RWPE2 (cell line): ENCODE results near the gene NLK.

Source experiments
- ATAC-seq: fragments of 200-7000 bp; cut with Tn5 transposase; 3 replicates; pipeline ENCODE4 v1.9.1; 2021; ENCODE audit warnings: low read depth
- DNase-seq: peaks from one replicate; pipeline ENCODE4 v3.0.0-alpha.2; 2020; ENCODE audit warnings: low spot score
- H3K27ac ChIP-seq: fragments of 450-650 bp; 2 replicates; pipeline ENCODE4 v1.5.1; 2017; ENCODE audit warnings: mild to moderate bottlenecking; ENCODE audit not compliant: poor library complexity, severe bottlenecking
- H3K27me3 ChIP-seq: fragments of 250-450 bp; sonication (Bioruptor Pico); 2 replicates; pipeline ENCODE4 v1.5.1; 2021; ENCODE audit warnings: mild to moderate bottlenecking, moderate library complexity; ENCODE audit not compliant: insufficient read depth, poor library complexity, severe bottlenecking
- H3K36me3 ChIP-seq: fragments of 250-450 bp; sonication (Bioruptor Pico); 2 replicates; pipeline ENCODE4 v1.5.1; 2020; ENCODE audit warnings: low read depth, mild to moderate bottlenecking, moderate library complexity
- H3K4me1 ChIP-seq: fragments of 250-450 bp; sonication (Bioruptor Pico); 2 replicates; pipeline ENCODE4 v1.5.1; 2021; ENCODE audit warnings: mild to moderate bottlenecking, moderate library complexity; ENCODE audit not compliant: insufficient read depth, poor library complexity, severe bottlenecking
- H3K4me3 ChIP-seq: fragments of 250-450 bp; sonication (Bioruptor Pico); 2 replicates; pipeline ENCODE4 v1.5.1; 2021; ENCODE audit warnings: mild to moderate bottlenecking, moderate library complexity; ENCODE audit not compliant: severe bottlenecking
- H3K9me3 ChIP-seq: fragments of 250-450 bp; sonication (Bioruptor Pico); 2 replicates; pipeline ENCODE4 v1.5.1; 2021; ENCODE audit warnings: mild to moderate bottlenecking, moderate library complexity; ENCODE audit not compliant: severe bottlenecking
- TF ChIP-seq, protein P1 (sequence below): fragments of 450-650 bp; IDR thresholded peaks from one replicate; pipeline ENCODE4 v1.5.1; 2017; ENCODE audit warnings: mild to moderate bottlenecking, moderate library complexity; ENCODE audit not compliant: poor library complexity, severe bottlenecking

The NLK gene

DNA sequence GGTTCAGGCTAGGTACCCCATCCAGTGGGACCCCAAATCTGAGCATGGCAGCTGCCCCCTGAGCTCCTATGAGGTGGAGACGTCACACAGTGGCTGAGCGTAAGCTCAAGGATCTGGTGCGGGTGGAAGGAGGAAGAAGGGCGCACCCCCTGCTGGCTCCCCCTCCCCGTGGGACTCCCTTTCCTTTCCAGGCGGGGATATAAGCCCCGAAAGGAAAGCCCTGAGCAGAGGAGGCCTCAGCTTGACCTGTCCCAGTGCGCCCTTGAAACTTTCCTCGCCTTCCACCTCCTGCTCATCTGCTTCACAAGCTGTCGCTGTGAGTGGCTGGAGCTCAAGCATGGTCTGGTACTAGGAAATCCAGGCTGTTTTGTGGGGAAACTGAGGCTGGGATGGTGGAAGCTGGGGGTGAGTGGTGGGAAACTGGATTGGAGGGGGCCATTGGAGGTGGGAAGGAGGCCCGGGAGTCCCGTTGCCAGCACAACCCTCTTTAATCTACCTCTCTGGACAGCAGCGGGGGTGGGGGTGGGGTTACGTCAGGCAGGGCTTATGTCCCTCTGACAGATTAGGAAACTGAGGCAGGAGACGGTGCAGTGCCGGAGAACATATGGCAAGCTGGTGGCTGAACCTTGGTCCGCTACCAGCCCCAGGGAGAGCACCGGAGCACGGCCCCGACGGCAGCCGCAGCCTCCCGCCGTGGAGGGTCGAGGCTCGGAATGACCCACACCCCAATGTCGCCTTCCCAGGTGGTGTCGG, 184.3 kb downstream of the NLK start:
- Histone ChIP-seq H3K4me1 (no peaks in the 10 kb centered on the region), H3K27ac (peak overlapping the region; percentile 45), H3K36me3 (no peaks in the 10 kb centered on the region), H3K4me3 (peak overlapping the region; percentile 40), H3K9me3 (no peaks in the 10 kb centered on the region), H3K27me3 (no peaks in the 10 kb centered on the region)
- TF ChIP-seq, protein P1, sequence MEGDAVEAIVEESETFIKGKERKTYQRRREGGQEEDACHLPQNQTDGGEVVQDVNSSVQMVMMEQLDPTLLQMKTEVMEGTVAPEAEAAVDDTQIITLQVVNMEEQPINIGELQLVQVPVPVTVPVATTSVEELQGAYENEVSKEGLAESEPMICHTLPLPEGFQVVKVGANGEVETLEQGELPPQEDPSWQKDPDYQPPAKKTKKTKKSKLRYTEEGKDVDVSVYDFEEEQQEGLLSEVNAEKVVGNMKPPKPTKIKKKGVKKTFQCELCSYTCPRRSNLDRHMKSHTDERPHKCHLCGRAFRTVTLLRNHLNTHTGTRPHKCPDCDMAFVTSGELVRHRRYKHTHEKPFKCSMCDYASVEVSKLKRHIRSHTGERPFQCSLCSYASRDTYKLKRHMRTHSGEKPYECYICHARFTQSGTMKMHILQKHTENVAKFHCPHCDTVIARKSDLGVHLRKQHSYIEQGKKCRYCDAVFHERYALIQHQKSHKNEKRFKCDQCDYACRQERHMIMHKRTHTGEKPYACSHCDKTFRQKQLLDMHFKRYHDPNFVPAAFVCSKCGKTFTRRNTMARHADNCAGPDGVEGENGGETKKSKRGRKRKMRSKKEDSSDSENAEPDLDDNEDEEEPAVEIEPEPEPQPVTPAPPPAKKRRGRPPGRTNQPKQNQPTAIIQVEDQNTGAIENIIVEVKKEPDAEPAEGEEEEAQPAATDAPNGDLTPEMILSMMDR: no peak
- ATAC-seq: no peak
- no peak for DNase-seq

DNA sequence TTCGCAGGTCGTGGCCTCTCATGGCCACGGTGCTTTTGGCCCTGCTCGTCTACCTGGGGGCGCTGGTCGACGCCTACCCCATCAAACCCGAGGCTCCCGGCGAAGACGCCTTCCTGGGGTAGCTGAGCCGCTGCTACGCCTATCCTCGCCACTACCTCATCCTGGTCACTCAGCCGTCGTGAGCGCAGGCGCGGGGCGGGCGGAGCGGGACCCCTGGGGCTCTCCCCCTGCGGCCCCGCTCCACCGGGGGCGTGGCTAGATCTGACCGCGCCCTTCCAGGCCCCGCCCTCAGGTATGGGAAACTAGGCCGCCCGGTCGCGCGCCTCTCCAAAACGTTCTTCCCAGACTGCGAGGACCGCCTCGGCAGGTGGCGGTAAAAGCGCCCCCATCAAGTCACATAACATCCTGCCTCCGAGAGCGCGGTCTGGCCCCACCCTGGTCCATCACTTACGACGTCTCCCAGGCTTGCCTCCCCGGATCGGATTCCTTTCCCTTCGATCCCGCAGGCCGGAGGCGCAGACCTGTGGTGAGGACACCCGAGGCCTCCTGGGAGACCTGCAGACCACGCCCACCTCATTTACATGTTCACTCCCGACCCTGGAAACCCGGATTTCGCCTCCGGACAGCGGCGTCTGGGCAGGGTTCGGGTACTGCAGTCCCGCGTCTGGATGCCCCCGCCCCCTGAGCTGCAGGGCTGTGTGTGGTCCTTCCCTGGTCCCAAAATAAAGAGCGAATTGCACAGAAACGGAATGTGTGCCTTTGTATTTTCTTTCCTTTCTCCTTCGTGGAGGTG, 185.0 kb downstream of the NLK start:
- TF ChIP-seq, protein P1: peak; percentile 14
- peak overlapping the region; percentile 40 for H3K4me3 ChIP-seq
- H3K9me3 ChIP-seq: no peaks in the 10 kb centered on the region
- H3K4me1 ChIP-seq: no peaks in the 10 kb centered on the region
- peak; percentile 97 for DNase-seq
- ATAC-seq: peak; percentile 93
- no peaks in the 10 kb centered on the region for H3K36me3 ChIP-seq
- no peaks in the 10 kb centered on the region for H3K27me3 ChIP-seq
- peak overlapping the region; percentile 45 for H3K27ac ChIP-seq

DNA sequence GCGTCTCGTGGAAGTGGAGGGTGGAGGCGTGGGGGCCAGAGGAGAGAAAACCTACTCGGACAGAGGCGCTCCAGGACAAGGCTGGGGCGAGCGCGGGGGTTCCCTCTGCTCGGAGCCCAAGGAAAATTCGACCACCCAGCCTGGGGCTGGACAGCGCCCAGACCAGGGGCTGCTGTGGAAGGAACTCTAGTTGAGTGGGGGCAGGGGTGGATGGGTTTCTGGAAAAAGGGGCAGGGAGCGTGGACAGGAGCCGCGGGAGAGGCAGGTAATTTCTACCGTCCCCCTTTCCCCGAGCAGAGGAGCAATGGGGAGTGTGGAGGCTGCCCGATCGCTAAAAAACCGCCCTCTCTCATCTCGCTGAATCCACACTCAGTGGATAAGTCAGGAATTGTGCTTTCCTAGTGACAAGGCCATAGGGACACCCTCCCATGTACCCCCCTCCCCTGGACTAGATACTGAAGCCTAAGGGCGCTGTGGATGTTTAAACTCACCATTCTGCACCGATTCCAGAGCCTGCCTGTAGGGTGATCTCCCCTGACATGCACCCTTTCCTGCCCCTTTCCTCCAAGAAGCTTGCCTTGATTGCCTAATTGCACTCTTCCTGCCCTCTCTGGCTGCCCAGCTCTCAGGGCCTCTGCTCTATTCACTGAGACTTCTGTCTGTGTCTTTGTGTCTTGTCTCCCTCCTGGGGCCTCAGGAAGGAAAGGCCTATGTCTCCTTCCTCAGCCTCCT, 185.8 kb downstream of the NLK start:
- H3K27ac ChIP-seq: peak overlapping the region; percentile 45
- H3K4me1 ChIP-seq: peaks cover 2% of the 10 kb centered on the region
- DNase-seq (no peak), ATAC-seq (peak; percentile 28)
- TF ChIP-seq, protein P1: no peak
- H3K36me3 ChIP-seq: no peaks in the 10 kb centered on the region
- peak overlapping the region; percentile 40 for H3K4me3 ChIP-seq
- no peaks in the 10 kb centered on the region for H3K9me3 ChIP-seq
- H3K27me3 ChIP-seq: no peaks in the 10 kb centered on the region

DNA sequence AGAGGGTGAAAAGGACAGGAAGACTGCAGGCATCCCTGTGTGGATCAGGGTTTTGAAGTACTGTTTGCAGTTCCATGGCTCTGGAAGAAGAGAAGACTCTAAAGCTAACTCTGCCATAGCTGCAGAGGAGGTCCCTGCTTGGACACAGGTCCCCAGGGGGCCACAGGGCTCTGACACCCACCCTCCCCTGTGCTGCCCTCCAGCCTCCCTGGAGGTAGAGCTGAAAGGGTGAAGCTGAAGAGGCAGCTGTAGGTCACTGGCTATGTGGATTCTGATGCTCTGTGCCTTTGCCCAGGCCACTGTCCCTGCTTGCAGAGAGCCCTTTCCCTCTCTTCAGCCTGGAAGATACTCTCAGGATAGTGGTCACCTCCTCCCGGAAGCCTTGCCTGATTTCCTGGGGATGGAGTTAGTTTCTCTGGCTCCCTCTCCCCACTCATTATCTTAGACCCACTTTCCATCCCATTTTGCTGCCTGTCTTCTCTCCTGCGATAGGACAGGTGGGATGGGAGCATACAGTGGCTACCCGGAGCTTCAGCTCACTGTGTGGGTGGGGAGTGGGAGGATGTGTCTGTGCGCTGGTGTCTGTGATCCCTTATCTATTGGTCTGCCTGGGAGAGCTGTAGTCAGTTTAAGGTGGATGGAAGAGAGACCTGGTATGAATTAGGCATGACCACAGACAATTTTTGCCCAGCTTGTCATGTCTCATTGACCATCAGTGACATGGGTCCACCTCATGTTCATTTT, 186.7 kb downstream of the NLK start:
- TF ChIP-seq, protein P1: no peak
- no peak for ATAC-seq
- H3K4me3 ChIP-seq: no peak overlapping the region
- H3K9me3 ChIP-seq: no peaks in the 10 kb centered on the region
- DNase-seq: no peak
- H3K27me3 ChIP-seq: no peaks in the 10 kb centered on the region
- H3K36me3 ChIP-seq: no peaks in the 10 kb centered on the region
- peaks cover 9% of the 10 kb centered on the region for H3K4me1 ChIP-seq
- no peak overlapping the region for H3K27ac ChIP-seq
